SJSA1 (cell line): ENCODE data around the gene NPAS2. TPM values are rescaled to one million over a fixed set of nuclear protein-coding genes. Genes with fewer than 3 reads are reported as not detected.
A peak's percentile ranks its signal among the peaks of the same experiment; 100 is the strongest.

ENCODE experiments used
- DNase-seq, 2 experiments: peaks; one replicate each; pipeline ENCODE4 v3.0.0-alpha.2; 2015 to 2020; ENCODE audit warnings: low spot score in 2 of 2, low read depth in 1 of 2
- H3K27ac ChIP-seq: fragments of 250-450 bp; sonication (Bioruptor Pico); 2 replicates; pipeline ENCODE4 v1.5.1; 2020; ENCODE audit warnings: mild to moderate bottlenecking, moderate library complexity
- H3K27me3 ChIP-seq: fragments of 250-450 bp; sonication (Bioruptor Pico); replicated peaks from 2 replicates; pipeline ENCODE4 v1.5.1; 2020; ENCODE audit warnings: mild to moderate bottlenecking, moderate library complexity
- H3K36me3 ChIP-seq: fragments of 250-450 bp; sonication (Bioruptor Pico); 2 replicates; pipeline ENCODE4 v1.5.1; 2020; ENCODE audit warnings: mild to moderate bottlenecking
- H3K4me1 ChIP-seq: fragments of 250-450 bp; sonication (Bioruptor Pico); replicated peaks from 2 replicates; pipeline ENCODE4 v1.6.1; 2021; ENCODE audit warnings: mild to moderate bottlenecking
- H3K4me3 ChIP-seq: fragments of 250-450 bp; sonication (Bioruptor Pico); 2 replicates; pipeline ENCODE4 v1.5.1; 2020; ENCODE audit warnings: mild to moderate bottlenecking
- H3K9me3 ChIP-seq: fragments of 250-450 bp; sonication (Bioruptor Pico); replicated peaks from 2 replicates; pipeline ENCODE4 v1.5.1; 2020; ENCODE audit warnings: mild to moderate bottlenecking
- total RNA-seq: library from RNA; depleted of rRNA; stranded (reverse); fragments of >200 nt; shearing (Covaris generic); gene quantifications from 2 replicates; pipeline ENCODE4 v1.2.3, GENCODE V29; 2014

Gene NPAS2
- total RNA-seq, 1 experiment from 2014 or later, result 4.0 TPM

DNA sequence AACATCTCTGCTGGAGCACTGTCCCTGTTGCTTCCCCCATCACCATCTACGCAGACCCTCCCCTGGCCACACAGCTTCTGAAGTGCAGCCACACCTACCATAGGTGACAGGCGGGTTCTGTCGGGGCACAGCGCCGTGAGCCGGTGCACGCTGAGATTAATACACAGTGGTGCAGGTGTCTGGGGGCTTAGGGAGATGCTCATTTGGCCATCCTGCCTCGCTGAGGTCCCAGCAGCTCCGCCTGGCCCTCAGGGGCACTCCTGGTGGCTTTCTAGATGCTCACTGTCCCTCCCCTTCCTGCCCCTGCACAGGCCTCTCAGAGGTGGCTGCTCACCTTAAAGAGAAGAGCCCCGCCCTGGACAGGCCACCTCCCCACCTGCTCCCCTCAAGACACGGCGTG lies 163.3 kb downstream of the NPAS2 start:
- Histone ChIP-seq H3K4me1 (peaks cover 8% of the 10 kb centered on the region), H3K27me3 (no peaks in the 10 kb centered on the region), H3K27ac (no peak overlapping the region), H3K9me3 (no peaks in the 10 kb centered on the region), H3K36me3 (no peaks in the 10 kb centered on the region), H3K4me3 (no peak overlapping the region)
- DNase-seq, result no peak

DNA sequence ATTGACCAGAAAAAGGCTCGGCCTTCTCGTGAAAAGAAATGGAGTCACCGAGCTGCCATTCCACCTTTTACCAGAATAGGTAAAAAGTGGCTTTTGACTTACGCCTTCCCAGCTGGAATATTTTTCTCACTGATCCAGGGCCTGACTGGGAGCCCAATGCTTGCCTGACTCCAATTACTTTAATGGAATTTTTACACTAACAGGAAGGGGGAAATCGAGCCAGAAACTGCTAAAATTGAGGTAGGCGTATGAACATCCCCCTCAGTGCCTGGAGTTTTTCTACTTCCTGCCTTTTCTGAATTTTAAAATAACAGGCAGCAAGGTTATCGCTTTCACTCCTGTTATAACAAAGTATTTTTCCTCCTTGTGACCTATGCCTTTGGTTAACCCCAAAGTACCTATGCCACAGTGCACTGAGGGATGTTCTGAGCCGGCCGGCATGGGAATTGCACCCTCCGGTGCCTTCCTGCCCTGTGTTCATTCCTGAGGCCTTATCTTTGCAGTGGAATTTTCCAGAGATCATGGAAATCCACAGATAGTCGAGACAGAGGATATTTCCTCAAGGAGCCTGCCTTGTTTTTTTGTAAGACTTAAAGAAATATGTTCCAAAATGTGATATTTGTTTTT lies 163.9 kb downstream of the NPAS2 start:
- DNase-seq, result no peak

DNA sequence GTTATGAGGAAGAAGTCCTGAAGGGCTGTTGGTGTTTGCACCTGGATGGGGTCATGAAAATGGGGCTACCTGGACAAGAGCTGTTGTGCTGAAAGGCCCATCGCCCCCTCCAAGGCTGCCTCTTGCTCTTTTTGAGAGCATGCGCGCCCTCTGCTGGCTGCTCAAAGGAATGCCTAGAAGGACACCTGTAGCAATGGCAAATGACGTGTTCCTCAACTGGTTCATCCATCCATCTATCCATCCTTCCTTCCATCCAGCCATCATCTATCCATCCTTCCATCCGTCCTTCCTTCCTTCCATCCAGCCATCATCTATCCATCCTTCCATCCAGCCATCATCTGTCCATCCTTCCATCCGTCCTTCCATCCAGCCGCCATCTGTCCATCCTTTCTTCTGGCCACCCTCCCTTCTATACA lies 165.0 kb downstream of the NPAS2 start:
- Histone ChIP-seq H3K9me3 (no peaks in the 10 kb centered on the region), H3K27ac (no peak overlapping the region), H3K4me3 (no peak overlapping the region), H3K27me3 (no peaks in the 10 kb centered on the region), H3K36me3 (no peaks in the 10 kb centered on the region), H3K4me1 (no peaks in the 10 kb centered on the region)
- DNase-seq, result peak; percentile 65 to 76

More for the DNA sequence above, 163.9 kb downstream of the NPAS2 start:
- Histone ChIP-seq H3K4me3 (no peak overlapping the region), H3K27me3 (no peaks in the 10 kb centered on the region), H3K27ac (no peak overlapping the region), H3K9me3 (no peaks in the 10 kb centered on the region), H3K4me1 (peaks cover 2% of the 10 kb centered on the region), H3K36me3 (no peaks in the 10 kb centered on the region)

DNA sequence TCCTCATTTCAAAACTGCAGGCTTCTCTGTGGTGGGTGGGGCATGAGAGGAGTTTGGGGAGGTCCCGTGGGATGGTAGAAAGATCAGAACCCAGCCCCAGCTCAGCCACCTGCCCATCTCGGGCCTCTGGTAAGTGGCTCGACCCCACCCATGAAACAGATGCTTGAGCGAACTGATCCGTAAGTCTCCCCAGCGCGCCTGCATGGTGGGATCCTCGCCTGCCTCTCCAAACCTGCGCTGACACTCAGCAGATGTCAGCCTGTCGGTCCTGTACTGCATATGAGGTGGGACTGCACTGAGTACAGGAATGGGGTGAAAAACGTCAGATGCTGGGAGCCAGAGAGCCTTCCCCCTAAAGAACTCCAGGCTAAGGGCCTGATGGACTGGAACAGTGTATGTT lies 166.2 kb downstream of the NPAS2 start:
- no peaks in the 10 kb centered on the region for H3K4me1 ChIP-seq
- H3K27ac ChIP-seq, result no peak overlapping the region
- no peaks in the 10 kb centered on the region for H3K27me3 ChIP-seq
- no peaks in the 10 kb centered on the region for H3K9me3 ChIP-seq
- H3K36me3 ChIP-seq, result no peaks in the 10 kb centered on the region
- DNase-seq, result no peak
- H3K4me3 ChIP-seq, result no peak overlapping the region

DNA sequence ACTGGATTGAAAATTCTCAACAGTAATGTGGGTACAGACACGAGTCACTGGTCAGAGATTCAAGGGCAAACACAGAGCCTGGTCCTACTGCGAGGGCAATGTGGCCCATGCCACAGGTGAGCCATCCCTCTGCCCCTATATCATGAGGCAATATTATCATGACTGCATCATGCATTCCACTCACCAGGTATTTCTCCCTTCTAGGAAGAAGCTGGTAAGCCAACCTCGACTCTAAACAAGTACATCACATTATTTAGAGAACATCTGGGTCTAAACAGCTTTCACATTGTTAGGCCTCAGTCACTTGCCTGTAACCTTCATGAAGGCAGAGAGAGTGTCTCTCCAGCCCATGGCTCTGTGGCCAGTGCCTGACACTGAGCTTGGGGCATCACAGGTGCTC lies 167.6 kb downstream of the NPAS2 start:
- Histone ChIP-seq H3K36me3 (no peaks in the 10 kb centered on the region), H3K4me3 (no peak overlapping the region), H3K27ac (no peak overlapping the region), H3K9me3 (no peaks in the 10 kb centered on the region), H3K27me3 (no peaks in the 10 kb centered on the region), H3K4me1 (no peaks in the 10 kb centered on the region)
- no peak for DNase-seq

DNA sequence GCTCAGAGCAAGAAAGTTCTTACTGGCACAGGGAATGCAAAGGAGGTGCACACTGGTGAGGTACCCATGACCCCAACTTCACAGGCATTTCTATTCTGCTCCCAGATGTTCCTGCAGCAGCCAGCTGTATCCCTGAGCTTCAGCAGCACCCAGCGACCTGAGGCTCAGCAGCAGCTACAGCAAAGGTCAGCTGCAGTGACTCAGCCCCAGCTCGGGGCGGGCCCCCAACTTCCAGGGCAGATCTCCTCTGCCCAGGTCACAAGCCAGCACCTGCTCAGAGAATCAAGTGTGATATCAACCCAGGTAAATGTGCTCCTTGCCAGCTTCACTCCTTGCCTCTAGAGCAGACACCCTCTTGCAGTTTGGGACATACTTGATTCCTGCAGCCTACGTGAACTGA lies 168.0 kb downstream of the NPAS2 start:
- Histone ChIP-seq H3K4me3 (no peak overlapping the region), H3K9me3 (no peaks in the 10 kb centered on the region), H3K36me3 (no peaks in the 10 kb centered on the region), H3K27ac (no peak overlapping the region), H3K27me3 (no peaks in the 10 kb centered on the region), H3K4me1 (no peaks in the 10 kb centered on the region)
- DNase-seq, result no peak

DNA sequence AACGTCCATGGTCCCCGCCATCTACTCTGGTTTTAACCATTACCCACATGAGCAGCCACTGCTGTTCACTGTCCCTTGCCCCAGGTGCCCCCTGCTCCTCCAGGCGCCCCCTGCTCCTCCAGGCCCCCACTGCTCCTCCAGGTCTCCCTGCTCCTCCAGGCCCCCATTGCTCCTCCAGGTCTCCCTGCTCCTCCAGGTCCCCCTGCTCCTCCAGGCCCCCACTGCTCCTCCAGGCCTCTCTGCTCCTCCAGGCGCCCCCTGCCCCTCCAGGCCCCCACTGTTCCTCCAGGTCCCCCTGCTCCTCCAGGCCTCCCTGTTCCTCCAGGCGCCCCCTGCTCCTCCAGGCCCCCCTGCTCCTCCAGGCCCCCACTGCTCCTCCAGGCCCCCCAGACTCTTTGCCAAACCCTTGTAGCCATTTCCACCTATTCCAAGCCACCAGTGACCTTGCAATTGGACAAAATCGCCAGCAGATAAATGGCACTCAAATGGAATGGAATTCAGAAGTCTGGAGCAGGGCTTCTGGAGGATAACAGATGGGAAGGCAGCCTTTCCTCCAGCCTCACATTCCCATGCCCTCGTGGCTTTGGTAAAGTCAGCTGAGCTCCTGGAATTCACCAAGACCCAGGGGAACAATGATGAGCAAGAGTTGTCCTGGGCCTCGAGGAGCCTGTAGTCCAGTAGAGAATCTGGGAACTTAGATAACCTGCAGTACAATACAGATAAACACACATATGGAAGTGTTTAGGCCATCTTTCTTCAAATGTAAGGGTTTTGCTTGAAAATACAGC lies 168.9 kb downstream of the NPAS2 start:
- Histone ChIP-seq H3K9me3 (no peaks in the 10 kb centered on the region), H3K4me3 (no peak overlapping the region), H3K36me3 (no peaks in the 10 kb centered on the region), H3K4me1 (no peaks in the 10 kb centered on the region), H3K27me3 (no peaks in the 10 kb centered on the region), H3K27ac (no peak overlapping the region)
- DNase-seq, result no peak

DNA sequence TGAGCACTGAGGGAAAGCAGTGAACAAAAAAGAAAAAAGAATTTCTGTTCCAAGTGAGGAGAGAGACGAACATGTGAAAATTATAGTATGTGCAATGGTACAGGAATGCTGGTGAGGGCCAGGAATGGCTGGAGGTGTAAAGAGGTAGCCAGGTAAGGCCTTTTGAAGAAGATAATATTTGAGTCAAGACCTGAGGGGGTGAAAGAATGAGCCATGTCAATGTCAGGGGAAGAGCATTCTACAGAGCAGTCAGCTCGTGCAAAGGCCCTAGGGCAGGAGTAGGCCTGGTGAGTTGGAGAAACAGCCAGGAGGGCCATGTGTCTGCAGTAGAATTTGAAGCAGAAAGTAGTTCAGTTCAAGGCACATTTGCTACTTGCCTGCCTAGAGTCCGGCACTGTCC lies 169.7 kb downstream of the NPAS2 start:
- H3K4me1 ChIP-seq, result no peaks in the 10 kb centered on the region
- no peak for DNase-seq
- no peak overlapping the region for H3K27ac ChIP-seq

DNA sequence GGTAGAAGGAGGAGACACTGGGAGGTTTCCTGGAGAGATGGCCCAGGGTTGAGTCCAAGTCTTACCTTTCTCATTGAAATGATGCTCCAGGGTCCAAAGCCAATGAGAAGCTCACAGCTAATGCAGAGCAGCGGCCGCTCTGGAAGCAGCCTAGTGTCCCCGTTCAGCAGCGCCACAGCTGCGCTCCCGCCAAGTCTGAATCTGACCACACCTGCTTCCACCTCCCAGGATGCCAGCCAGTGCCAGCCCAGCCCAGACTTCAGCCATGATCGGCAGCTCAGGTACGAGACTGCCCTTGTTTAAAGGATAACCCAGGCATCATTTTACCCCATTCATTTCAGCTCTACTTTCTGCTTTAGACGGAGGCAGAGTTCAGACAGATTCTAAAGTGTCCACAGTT lies 170.2 kb downstream of the NPAS2 start:
- no peak for DNase-seq
- Histone ChIP-seq H3K4me1 (no peaks in the 10 kb centered on the region), H3K27ac (no peak overlapping the region), H3K9me3 (no peaks in the 10 kb centered on the region), H3K36me3 (no peaks in the 10 kb centered on the region), H3K27me3 (no peaks in the 10 kb centered on the region), H3K4me3 (no peak overlapping the region)

More for the DNA sequence above, 169.7 kb downstream of the NPAS2 start:
- no peak overlapping the region for H3K4me3 ChIP-seq
- no peaks in the 10 kb centered on the region for H3K9me3 ChIP-seq
- no peaks in the 10 kb centered on the region for H3K27me3 ChIP-seq
- H3K36me3 ChIP-seq, result no peaks in the 10 kb centered on the region

DNA sequence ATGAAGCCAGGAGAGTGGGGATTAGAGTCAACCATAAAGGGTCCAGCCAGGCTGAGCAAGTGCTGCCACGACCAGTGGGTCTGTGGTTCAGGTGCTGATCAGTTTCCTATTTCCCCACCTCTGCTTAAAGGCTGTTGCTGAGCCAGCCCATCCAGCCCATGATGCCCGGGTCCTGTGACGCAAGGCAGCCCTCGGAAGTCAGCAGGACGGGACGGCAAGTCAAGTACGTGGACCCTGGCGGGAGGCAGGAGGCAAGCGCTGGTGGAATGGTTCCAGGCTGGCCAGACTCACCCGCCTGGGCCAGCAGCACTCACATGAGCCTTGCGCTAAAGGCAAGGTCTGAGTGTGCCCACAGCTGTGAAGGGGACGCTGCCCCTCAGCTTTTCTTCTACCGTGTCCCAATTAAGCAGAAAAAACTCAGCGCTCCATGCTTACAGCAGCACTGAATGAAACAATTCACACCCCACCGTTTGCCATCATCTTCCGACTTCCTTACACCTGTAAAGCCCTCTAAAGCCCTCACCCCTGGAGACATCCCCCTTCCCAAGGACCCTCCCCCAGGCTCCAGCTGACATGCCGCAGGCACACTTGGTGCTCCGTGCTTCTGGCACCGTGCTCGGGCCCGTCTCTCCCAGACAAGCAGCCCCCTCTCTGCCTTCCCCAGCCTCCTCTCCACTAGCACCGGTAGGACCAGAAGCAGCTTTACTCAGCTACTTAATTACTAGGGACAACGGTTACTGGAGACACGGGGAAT lies 170.9 kb downstream of the NPAS2 start:
- DNase-seq, result peak in 1 of 2 experiments; percentile 42
- Histone ChIP-seq H3K4me1 (no peaks in the 10 kb centered on the region), H3K9me3 (no peaks in the 10 kb centered on the region), H3K4me3 (no peak overlapping the region), H3K27ac (no peak overlapping the region), H3K36me3 (no peaks in the 10 kb centered on the region), H3K27me3 (no peaks in the 10 kb centered on the region)

DNA sequence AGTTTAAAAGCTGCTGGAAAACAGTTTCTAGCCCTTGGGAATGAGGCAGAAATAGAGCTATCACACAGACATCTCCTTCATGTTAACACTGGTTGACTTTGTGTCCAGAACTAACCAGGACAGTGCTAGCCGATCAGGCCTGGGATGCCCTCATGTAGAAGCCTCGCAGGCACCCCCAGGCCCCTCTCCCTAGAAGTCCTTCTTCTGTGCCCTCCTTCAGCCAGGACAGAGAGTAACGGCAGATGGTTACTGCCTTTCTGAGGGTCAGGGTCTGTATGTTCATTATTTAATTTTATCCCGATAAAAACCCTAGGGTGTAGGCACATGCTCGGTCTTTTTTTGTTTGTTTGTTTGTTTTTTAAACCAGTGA lies 171.4 kb downstream of the NPAS2 start:
- DNase-seq, result peak in 1 of 2 experiments; percentile 22
- Histone ChIP-seq H3K27me3 (no peaks in the 10 kb centered on the region), H3K4me3 (no peak overlapping the region), H3K9me3 (no peaks in the 10 kb centered on the region), H3K4me1 (no peaks in the 10 kb centered on the region), H3K36me3 (no peaks in the 10 kb centered on the region), H3K27ac (no peak overlapping the region)

DNA sequence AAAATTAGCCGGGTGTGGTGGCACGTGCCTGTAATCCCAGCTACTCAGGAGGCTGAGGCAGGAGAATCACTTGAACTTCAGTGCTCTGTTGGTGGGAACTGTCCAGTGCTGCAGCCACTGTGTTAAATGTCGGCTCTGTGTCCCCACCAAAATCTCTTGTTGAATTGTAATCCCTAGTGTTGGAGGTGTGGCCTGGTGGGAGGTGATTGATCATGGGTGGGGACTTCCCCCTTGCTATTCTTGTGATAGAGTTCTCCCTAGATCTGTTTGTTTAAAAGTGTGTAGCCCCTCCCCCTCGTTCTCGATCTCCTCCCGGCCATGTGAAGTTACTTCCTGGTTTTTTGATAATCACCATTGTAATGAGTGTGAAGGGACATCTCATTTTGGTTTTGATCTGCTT lies 172.3 kb downstream of the NPAS2 start:
- Histone ChIP-seq H3K9me3 (no peaks in the 10 kb centered on the region), H3K27me3 (no peaks in the 10 kb centered on the region), H3K4me1 (no peaks in the 10 kb centered on the region), H3K27ac (no peak overlapping the region), H3K4me3 (no peak overlapping the region), H3K36me3 (no peaks in the 10 kb centered on the region)
- DNase-seq, result peak in 1 of 2 experiments; percentile 20

DNA sequence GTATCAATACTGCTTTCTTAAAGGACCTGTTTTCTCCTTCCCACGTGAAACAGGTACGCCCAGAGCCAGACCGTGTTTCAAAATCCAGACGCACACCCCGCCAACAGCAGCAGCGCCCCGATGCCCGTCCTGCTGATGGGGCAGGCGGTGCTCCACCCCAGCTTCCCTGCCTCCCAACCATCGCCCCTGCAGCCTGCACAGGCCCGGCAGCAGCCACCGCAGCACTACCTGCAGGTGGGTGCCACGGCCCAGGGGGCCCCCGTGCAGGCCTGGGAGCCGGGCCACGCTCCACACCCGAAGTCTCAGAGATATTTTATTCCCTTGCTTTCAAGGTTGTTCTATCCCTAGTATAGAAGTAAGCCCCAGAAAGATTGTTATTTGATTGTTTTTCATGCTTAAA lies 173.4 kb downstream of the NPAS2 start:
- no peaks in the 10 kb centered on the region for H3K27me3 ChIP-seq
- no peaks in the 10 kb centered on the region for H3K4me1 ChIP-seq
- no peaks in the 10 kb centered on the region for H3K9me3 ChIP-seq
- H3K27ac ChIP-seq, result no peak overlapping the region
- no peak overlapping the region for H3K4me3 ChIP-seq
- H3K36me3 ChIP-seq, result no peaks in the 10 kb centered on the region
- DNase-seq, result peak in 1 of 2 experiments; percentile 23
